Stimulated activated CD8-positive, alpha-beta memory T cell treated with anti-CD3 and anti-CD28 coated beads, Interleukin-12 subunit alpha, Interleukin-12 subunit beta, amount 100 ng/mL, for 24 hours (primary cell): Measurements from ENCODE around the gene ADA.

Experiments
- DNase-seq: peaks from one replicate; pipeline ENCODE4 v3.0.0-alpha.2; 2020; ENCODE audit errors: extremely low read depth

The ADA gene

DNA sequence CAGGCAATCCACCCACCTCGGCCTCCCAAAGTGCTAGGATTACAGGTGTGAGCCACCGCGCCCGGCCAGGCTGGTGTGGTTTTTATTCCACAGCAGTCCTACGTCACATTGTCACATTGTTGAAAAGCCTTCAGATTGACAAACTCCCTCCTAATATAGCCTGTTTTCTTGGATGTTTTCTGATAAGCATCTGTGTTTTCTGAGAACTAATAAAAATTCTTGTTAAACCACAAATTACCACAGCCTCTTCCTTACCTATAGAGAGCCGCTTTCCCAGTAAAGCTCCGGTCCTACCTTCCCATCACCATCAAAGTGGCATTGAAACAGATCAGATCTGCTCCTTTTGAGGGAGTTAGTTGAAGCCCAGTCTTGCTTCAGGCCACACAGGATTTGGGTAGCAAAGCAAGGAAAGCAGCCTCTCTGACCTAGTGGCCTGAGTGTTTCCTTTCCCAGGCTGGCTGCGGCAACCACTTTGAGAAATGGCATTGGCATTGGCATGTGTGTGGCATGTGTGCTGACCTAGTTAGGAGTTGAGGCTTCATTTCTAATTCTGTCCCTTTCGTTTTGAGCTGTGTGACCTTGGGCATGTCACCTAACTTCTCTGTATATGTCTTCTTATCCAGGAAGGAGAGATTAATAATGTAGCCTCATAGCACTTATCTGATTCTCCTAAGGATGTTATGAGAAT lies 70.8 kb downstream of the ADA start:
- DNase-seq: no peak

DNA sequence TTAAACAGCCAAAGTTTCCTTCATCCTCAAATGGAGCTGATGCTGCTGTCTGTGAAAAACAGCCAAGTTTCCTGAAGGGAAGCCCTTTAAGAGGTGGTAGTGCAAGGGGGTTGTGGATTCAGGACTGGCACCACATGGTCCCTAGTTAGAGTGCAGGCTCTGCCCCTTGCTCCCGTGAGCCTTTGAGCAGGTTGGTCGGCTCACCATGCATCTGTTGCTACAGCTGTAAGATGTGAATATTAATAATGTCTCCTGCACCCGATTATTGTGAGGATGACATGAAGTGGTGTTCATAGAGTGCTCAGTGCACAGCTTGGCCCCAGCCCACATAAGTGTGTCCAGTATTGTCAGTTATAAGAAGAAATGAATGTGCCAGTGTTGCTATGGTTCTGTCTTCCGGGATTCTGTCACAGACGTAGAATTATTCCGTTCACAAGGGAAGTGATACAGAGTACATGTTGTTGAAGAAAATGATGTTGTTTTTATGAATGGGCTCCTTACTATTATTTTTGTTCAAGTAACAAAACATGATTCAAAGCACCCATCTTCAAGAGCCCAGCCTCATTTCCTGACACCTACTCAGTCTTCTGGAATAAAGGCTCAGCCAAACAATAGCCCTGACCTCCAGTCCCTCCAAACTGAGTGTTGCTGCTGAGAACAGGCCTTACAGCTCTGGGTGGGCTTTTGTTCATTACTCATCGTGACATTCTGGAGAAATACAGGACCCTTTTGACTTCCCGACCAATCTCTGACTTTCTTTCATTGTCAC lies 72.0 kb downstream of the ADA start:
- no peak for DNase-seq

DNA sequence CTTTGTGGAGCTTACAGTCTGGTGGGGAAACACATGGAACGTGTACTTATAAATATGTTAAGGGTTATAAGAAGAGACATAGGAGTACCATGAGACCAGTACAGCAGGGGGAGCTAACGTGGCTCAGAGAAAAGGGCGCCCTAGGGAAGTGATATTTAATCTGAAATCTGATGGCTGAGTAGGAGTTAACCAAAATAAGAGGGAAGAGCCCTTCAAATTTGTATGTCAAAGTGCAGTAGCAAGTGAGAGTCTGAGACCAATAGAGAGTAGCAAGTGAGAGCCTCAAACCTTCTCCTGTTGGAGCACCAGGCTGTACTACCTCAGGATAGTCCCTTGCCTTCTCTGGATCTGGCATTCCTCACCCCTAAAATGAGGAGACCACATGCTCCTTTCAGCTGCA lies 75.2 kb downstream of the ADA start:
- no peak for DNase-seq

DNA sequence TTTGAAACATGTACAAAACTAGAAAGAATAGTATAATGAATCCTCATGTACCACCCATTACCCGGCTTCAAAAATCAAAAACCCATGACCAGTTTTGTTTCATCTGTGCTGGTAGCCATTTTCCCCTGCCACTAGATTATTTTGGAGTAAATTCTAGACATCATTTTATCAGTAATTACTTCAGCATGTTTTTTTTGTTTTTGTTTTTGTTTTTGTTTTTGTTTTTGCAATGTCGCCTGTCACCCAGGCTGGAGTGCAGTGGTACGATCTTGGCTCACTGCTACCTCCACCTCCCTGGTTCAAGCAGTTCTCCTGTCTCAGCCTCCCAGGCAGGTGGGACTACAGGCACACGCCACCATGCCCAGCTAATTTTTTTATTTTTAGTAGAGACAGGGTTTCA lies 77.1 kb downstream of the ADA start:
- DNase-seq: no peak

DNA sequence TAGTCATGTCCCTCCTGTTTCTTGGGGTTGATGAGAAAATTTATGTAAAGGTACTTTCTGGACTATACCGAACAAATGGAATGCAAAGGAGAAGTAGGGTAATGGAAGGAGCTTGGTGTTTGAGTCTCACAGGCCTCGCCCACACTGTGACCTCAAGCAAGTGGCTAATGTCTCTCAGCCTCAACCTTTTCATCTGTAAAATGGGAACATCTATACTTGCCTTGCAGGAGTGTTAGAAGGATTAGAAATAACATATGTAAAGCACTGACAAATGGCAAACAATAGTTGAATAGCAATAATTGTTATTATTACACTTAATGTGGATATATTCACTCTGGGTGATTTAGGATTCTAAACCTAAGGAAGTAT lies 78.0 kb downstream of the ADA start:
- DNase-seq: no peak

GRCh38 chr20:44572551-44573500 lies 78.7 kb downstream of the ADA start:
- DNase-seq: no peak

GRCh38 chr20:44571362-44571988 lies 80.0 kb downstream of the ADA start:
- no peak for DNase-seq

DNA sequence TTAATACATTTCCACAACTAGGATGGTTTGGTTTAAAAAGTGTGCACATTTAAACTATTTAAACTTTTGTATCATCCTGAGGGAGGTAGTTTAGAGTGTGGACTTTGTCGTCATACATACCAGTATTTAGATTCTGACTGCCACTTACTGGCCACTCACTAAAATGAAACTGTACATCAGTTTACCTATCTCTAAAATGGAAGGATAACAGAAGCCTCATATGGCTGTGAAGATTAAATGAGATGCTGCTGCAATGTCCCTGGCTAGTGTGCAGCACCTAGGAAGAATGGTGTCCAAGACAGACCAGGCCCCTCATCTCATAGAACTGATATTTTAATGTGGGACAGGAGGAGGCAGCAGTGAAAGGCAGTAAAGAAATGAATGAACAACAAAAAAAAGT lies 81.1 kb downstream of the ADA start:
- no peak for DNase-seq
